Measurements from ENCODE around the gene TRPM3. TPM values are rescaled to one million over a fixed set of nuclear protein-coding genes. Genes with fewer than 3 reads are reported as not detected.

The TRPM3 gene
- total RNA-seq, 1 experiment from 2014 or later, result not detected

GRCh38 chr9:70995511-70995910 is 125.9 kb downstream of the TRPM3 start:
- Histone ChIP-seq H3K27ac (ENCODE audit: low read length) (no peak overlapping the region), H3K36me3 (ENCODE audit: control insufficient read depth, insufficient read depth, low read length) (no peaks in the 10 kb centered on the region), H3K9me3 (ENCODE audit: control insufficient read depth, insufficient read depth, low read depth, low read length) (no peaks in the 10 kb centered on the region), H3K4me1 (ENCODE audit: control insufficient read depth, insufficient read depth, low read length) (no peaks in the 10 kb centered on the region), H3K4me3 (ENCODE audit: low read depth in 2 of 2, low read length in 2 of 2) (no peak overlapping the region), H3K27me3 (ENCODE audit: control insufficient read depth, insufficient read depth, low read length) (no peaks in the 10 kb centered on the region)
- TF ChIP-seq POLR2AphosphoS5 (IDR thresholded peaks at IDR 0.05; ENCODE audit: low read depth, low read length), result no peak
- no peak for TF ChIP-seq TCF7L2 (IDR thresholded peaks at IDR 0.05; ENCODE audit: low read depth, low read length)
- no peak for TF ChIP-seq SIN3A (IDR thresholded peaks at IDR 0.05; ENCODE audit: borderline replicate concordance, insufficient read depth, low read depth, low read length)
- no peak for TF ChIP-seq CTCF (IDR thresholded peaks at IDR 0.05)
- TF ChIP-seq, protein P1, sequence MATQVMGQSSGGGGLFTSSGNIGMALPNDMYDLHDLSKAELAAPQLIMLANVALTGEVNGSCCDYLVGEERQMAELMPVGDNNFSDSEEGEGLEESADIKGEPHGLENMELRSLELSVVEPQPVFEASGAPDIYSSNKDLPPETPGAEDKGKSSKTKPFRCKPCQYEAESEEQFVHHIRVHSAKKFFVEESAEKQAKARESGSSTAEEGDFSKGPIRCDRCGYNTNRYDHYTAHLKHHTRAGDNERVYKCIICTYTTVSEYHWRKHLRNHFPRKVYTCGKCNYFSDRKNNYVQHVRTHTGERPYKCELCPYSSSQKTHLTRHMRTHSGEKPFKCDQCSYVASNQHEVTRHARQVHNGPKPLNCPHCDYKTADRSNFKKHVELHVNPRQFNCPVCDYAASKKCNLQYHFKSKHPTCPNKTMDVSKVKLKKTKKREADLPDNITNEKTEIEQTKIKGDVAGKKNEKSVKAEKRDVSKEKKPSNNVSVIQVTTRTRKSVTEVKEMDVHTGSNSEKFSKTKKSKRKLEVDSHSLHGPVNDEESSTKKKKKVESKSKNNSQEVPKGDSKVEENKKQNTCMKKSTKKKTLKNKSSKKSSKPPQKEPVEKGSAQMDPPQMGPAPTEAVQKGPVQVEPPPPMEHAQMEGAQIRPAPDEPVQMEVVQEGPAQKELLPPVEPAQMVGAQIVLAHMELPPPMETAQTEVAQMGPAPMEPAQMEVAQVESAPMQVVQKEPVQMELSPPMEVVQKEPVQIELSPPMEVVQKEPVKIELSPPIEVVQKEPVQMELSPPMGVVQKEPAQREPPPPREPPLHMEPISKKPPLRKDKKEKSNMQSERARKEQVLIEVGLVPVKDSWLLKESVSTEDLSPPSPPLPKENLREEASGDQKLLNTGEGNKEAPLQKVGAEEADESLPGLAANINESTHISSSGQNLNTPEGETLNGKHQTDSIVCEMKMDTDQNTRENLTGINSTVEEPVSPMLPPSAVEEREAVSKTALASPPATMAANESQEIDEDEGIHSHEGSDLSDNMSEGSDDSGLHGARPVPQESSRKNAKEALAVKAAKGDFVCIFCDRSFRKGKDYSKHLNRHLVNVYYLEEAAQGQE (IDR thresholded peaks at IDR 0.05; ENCODE audit: insufficient read depth in 1 of 2, low read depth in 2 of 2, low read length in 1 of 2), result no peak
- ChIA-PET POLR2A (no interaction called here), CTCF (no interaction called here)
- no TSS peak for BruUV-seq (replicated peaks)
- no peak for ATAC-seq
- no peak for DNase-seq (ENCODE audit: low read depth, low spot score)
- intact Hi-C loops (cut with micrococcal nuclease; ENCODE audit: unreplicated experiment) (loop anchor here (10.0 kb wide), 1 partner anchor 61 kb away; no protein-coding TSS in a partner anchor), in situ Hi-C loops (cut with HindIII; ENCODE audit: low pct_unique_long_range_greater_than_20kb, low sequenced_read_pairs) (no loop called here)

DNA sequence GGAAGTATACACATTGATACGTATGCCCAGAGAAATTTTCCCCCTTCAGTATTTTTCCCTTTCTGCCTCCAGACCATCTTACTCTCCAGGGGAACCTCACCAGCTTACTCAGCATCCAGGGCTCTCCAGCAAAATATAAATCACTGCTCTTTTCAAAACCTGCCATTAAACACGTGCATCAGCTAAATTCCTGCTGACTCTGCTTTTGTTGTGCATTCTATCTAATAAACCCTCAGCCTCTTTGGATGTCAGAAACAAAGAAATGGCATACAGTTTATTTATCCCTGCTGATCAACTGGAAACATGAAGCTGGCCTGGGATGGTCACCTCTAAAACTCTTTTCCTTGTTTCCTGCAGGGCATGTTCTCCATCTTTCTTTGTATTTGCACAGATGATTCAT is 126.8 kb downstream of the TRPM3 start:
- in situ Hi-C loops (cut with HindIII; ENCODE audit: low pct_unique_long_range_greater_than_20kb, low sequenced_read_pairs) (no loop called here), intact Hi-C loops (cut with micrococcal nuclease; ENCODE audit: unreplicated experiment) (loop anchor here (10.0 kb wide), 1 partner anchor 60 kb away; no protein-coding TSS in a partner anchor)
- no TSS peak for BruUV-seq (replicated peaks)
- Histone ChIP-seq H3K4me1 (ENCODE audit: control insufficient read depth, insufficient read depth, low read length) (no peaks in the 10 kb centered on the region), H3K27ac (ENCODE audit: low read length) (no peak overlapping the region), H3K27me3 (ENCODE audit: control insufficient read depth, insufficient read depth, low read length) (no peaks in the 10 kb centered on the region), H3K36me3 (ENCODE audit: control insufficient read depth, insufficient read depth, low read length) (no peaks in the 10 kb centered on the region), H3K9me3 (ENCODE audit: control insufficient read depth, insufficient read depth, low read depth, low read length) (no peaks in the 10 kb centered on the region), H3K4me3 (ENCODE audit: low read depth in 2 of 2, low read length in 2 of 2) (no peak overlapping the region)
- POLR2A ChIA-PET, result no interaction called here
- CTCF ChIA-PET, result no interaction called here
- ATAC-seq (no peak), DNase-seq (ENCODE audit: low read depth, low spot score) (no peak)
- TF ChIP-seq TCF7L2 (IDR thresholded peaks at IDR 0.05; ENCODE audit: low read depth, low read length) (no peak), CTCF (IDR thresholded peaks at IDR 0.05) (no peak), SIN3A (IDR thresholded peaks at IDR 0.05; ENCODE audit: borderline replicate concordance, insufficient read depth, low read depth, low read length) (no peak), POLR2AphosphoS5 (IDR thresholded peaks at IDR 0.05; ENCODE audit: low read depth, low read length) (no peak)
- TF ChIP-seq, protein P1 (IDR thresholded peaks at IDR 0.05; ENCODE audit: insufficient read depth in 1 of 2, low read depth in 2 of 2, low read length in 1 of 2), result no peak

All from Panc1 (cell line).